Posterior vena cava (tissue), 2 donors: ENCODE measurements around the gene KDELR1. TPM values are rescaled to one million over a fixed set of nuclear protein-coding genes. Genes with fewer than 3 reads are reported as not detected.
A peak's percentile ranks its signal among the peaks of the same experiment; 100 is the strongest.
"Not testable (repeated sequence)": the region's sequence is repeated elsewhere in the genome, so short reads cannot be mapped to it uniquely, and the experiment has no call there.

ENCODE experiments used
- DNase-seq: peaks from one replicate; pipeline ENCODE4 v3.0.0-alpha.2; 2020; ENCODE audit warnings: low spot score
- intact Hi-C, 2 donors: fragments of 100-400 bp; cut with DNase I; formaldehyde crosslinking; loops; one replicate each; pipeline versions ENCODE4 v1.14.1 to v1.14.2; 2022 to 2023
- total RNA-seq, 2 donors: library from RNA; stranded (reverse); fragmentation: NEBNext Ultra II Directional; extraction: Animal tissue kit (Norgen Biotek cat#: 25700); gene quantifications; one replicate each; pipeline ENCODE4 v1.2.1, GENCODE V29; 2021
- donor health status: DM: yes; HTN: yes; CAD: no.
- donor health status: DM: yes; HTN: yes; CAD: no.

KDELR1 gene
- total RNA-seq, 2 donors from 2014 or later, result 94.6 to 111 TPM

DNA sequence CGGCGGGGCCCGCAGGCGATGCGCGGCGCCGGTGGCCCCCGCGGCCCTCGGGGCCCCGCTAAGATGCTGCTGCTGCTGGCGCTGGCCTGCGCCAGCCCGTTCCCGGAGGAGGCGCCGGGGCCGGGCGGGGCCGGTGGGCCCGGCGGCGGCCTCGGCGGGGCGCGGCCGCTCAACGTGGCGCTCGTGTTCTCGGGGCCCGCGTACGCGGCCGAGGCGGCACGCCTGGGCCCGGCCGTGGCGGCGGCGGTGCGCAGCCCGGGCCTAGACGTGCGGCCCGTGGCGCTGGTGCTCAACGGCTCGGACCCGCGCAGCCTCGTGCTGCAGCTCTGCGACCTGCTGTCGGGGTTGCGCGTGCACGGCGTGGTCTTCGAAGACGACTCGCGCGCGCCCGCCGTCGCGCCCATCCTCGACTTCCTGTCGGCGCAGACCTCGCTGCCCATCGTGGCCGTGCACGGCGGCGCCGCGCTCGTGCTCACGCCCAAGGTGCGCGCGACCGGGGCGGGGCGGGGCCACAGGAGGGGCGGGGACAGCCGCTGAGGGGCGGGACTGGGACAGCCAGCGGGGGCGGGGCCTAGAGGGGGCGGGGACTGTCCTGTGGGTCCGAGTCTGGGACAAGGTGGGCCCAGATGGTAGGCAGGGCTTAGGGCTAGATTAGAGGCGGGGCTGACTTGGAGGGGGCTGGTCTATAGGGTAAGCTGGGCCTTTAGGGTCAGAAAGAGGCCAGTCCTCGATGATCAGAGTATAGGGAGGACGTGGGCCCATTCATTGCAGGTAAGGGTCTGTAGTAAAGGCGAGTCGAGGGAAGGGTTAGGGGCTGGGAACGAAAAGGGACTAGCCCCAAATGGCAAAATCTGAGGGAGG is 7.3 kb upstream of the KDELR1 start:
- DNase-seq, result peak; percentile 95
- intact Hi-C loops, result no loop called here

DNA sequence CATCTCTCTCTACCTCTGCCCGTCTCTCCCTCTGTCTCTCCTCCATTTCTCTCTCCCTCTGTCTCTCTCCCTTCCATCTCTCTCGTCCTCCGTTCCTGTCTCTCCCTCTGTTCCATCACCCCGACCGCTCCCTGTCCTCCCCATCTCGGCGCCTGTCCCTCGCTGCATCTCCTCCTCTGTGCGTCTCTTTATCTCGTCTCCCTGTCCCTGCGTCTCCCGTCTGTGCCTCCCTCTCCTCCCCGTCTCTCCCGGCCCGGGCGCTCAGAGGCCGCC is 6.7 kb upstream of the KDELR1 start:
- intact Hi-C loops, result no loop called here

DNA sequence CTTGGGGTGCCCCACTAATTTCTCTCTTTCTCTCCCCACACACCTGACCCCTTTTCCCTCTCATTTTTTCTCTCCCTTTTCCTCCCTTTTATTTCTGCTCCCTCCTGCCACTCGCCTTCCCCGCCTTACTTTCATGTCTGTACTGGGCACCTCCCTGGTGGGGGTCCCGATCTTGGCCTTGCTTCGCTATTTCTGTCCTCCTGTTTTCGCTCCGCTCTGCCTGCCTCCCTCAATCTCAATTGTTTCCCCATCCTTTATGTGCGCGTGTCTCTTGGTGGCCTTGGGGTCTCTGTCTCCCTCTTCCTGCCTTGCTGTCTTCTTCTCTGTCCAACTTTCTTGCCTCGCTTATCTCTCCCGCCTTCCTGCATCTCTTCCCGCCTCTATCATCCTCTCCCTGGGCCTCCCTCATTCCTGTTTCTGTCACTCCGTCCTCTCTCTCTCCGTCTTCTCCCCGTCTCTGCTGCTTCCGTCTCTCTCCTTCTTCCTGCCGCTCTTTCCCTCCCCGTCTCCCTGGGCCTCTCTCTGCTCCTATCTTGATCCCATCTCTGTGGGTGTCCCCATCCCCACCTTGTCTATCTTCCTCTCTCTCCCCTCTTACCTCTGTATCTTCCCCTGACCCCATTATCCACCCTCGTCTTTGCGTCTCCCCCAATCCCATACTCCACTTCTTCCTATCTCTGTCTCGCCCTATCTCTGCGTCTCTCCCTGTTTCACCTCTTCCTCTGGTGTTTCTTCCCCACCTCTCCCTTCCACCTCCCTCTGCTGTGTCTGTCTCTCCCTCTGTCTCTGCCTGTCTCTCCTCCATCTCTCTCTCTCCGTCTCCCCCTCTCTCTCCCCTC is 6.1 kb upstream of the KDELR1 start:
- DNase-seq, result no peak
- intact Hi-C loops, result no loop called here

More for the DNA sequence above, 6.7 kb upstream of the KDELR1 start:
- DNase-seq, result no peak

GRCh38 chr19:48396824-48397176 is 5.4 kb upstream of the KDELR1 start:
- no peak for DNase-seq
- intact Hi-C loops, result no loop called here

GRCh38 chr19:48396016-48396823 is 4.9 kb upstream of the KDELR1 start:
- no peak for DNase-seq
- intact Hi-C loops, result no loop called here

GRCh38 chr19:48395499-48395898 is 4.1 kb upstream of the KDELR1 start:
- intact Hi-C loops, result no loop called here

DNA sequence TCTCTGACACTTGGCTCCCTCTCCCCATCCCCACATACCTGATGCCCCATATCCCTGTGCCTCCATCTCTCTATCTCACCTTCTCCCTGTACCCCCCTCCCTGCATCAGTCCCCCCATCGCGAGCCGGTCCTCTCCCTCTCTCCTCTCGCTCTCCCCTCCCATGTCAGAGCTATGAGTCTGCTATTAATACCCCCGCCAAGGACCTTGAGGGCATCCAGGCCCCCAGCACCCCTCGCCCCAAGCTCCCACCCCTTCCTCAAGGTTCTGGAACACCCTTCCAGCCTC is 3.8 kb upstream of the KDELR1 start:
- intact Hi-C loops, result no loop called here

More at GRCh38 chr19:48395499-48395898, 4.1 kb upstream of the KDELR1 start:
- no peak for DNase-seq

GRCh38 chr19:48394331-48395169 is 3.2 kb upstream of the KDELR1 start:
- intact Hi-C loops, result no loop called here
- no peak for DNase-seq

More for the DNA sequence above, 3.8 kb upstream of the KDELR1 start:
- DNase-seq, result no peak

DNA sequence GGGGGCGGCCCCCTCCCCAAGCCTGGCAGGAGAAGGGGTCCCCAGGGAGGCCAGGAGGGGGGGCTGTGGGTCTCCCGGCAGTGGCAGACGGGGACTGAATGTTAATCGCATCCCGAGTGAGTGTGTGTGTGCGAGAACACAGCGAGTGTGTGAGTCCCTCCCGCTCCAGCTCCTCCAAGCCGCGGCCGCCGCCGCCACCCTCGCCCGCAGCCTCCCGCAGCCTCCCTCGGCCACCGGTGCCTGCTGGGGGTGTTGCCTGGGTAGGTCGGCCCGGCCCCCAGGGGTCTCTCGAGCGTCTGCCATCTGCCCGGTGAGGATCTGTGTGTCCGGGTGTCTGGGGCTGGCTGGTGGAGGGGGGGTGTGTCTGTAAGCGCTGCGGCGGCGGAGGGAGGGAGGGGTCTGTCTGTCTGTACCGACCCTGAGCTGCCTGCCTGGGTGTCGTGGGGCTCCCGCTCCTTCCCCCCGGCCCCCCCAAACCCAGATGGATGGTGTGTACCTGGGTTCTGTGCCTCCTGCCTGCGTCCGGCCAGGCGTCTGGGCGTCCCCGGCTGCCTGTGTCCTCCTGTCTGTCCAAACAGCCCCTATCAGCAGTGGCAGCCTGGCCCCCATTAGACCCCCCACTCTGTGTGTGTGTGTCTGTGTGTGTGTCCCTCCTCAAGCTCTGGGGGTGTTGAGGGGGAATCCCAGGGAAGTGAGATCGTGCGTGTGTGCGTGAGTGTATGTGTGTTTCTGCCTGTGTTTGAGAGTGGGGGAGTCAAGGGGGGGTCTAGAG is 2.4 kb upstream of the KDELR1 start, which contains the start of gene GRIN2D:
Gene GRIN2D, plus strand, starts transcription at position 110 of the 772 bp plus-strand sequence. CDS start 4,725 bp downstream, outside the sequence.
- intact Hi-C loops, result no loop called here
- DNase-seq, result no peak

DNA sequence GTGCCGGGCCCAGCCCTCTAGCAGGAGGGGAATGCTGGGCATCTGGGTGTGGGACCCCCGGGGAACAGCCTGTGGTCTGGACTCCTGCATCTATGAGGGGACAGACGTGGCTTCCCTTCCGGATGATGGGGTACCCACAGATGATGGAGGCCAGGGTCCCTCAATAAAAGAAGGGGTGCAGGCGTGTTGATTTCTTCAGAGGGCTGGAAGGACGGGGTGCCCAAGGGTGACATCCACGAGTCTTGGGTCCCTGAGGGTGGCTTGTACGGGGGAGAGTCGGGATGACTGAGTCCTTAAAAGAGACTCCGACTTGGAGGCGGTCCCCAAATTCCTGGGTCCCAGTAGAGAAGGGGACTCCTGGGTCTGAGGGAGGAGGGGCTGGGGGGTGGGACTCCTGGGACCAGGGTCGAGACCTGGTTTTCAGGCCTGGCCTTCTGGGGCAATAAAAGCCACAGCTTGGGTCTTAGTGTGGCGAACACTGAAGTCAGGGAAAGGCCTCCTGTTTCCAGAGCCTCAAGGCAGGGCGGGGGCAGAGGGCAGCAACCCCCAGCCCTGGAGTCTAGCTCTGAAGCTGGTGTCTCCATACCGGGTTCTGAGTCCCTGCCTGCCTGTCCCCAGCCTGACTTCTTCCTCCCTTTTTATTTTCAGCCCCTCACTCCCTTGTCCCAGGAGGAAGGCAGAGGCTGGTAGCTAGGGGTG is 1.7 kb upstream of the KDELR1 start:
- intact Hi-C loops, result no loop called here
- DNase-seq, result no peak

- DNase-seq, intact Hi-C loops: not testable (repeated sequence)
Observed at GRCh38 chr19:48392006-48392344, 624 bp upstream of the KDELR1 start.

- peak; percentile 90 for DNase-seq
- intact Hi-C loops, result no loop called here
Observed at GRCh38 chr19:48390188-48391099, 907 bp downstream of the KDELR1 start.

DNA sequence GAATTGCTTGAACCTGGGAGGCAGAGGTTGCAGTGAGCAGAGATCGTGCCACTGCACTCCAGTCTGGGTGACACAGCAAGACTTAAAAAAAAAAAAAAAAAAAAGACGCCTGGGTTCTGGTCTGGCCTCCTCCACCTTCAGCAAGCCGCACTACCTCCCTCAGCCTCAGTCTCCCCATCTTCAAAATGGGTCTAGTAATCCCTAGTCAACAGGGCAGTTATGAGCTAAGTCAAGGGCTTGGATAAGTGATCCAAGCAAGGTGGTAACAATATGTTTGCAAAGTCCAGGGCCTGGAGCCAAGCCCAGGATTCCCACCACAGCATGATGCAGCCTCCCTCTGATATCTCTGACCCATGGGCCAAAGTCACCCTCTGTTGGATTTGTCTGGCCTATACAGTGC is 4.4 kb downstream of the KDELR1 start:
- DNase-seq, result no peak
- intact Hi-C loops, result no loop called here

GRCh38 chr19:48385461-48386087 is 5.8 kb downstream of the KDELR1 start:
- intact Hi-C loops, result no loop called here
- DNase-seq, result no peak

DNA sequence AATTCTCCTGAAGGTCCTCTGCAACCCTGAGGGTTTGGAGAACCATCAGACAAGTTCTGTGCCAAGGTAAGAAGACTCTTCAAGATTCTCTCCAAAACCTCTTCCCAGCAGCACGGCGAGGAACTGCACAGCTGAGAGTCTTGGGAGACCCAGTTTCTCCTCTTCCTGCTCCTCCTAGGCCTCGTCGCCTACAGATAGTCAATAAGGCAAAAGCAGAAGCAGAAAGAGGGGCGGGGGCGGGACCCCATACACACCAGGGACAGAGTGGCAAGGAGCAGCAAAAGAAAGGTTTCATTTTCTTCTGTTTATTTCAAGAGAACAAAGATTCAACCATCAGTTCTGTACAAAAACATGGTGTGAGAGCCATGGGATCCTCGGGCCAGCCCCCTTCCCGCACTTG is 9.1 kb downstream of the KDELR1 start:
- DNase-seq, result no peak
- intact Hi-C loops, result loop anchor here in 1 of 2 donors (1.0 kb wide), 1 partner anchor 42 kb away; no protein-coding TSS in a partner anchor

- no peak for DNase-seq
- intact Hi-C loops, result no loop called here
Observed at GRCh38 chr19:48381178-48381950, 10.0 kb downstream of the KDELR1 start.
